Mucosa of gallbladder (tissue), 1 donor: Measurements from ENCODE around the gene GSTM1. TPM values are rescaled to one million over a fixed set of nuclear protein-coding genes. Genes with fewer than 3 reads are reported as not detected.

Experiments used
- DNase-seq: peaks from one replicate; pipeline ENCODE4 v3.0.0-alpha.2; 2020; ENCODE audit warnings: low spot score
- total RNA-seq: library from RNA; stranded (reverse); gene quantifications from one replicate; pipeline ENCODE4 v1.2.1, GENCODE V29; 2021
- donor health status: DM: no; HTN: no; CAD: no.

Gene GSTM1
- 0.40 TPM for total RNA-seq

DNA sequence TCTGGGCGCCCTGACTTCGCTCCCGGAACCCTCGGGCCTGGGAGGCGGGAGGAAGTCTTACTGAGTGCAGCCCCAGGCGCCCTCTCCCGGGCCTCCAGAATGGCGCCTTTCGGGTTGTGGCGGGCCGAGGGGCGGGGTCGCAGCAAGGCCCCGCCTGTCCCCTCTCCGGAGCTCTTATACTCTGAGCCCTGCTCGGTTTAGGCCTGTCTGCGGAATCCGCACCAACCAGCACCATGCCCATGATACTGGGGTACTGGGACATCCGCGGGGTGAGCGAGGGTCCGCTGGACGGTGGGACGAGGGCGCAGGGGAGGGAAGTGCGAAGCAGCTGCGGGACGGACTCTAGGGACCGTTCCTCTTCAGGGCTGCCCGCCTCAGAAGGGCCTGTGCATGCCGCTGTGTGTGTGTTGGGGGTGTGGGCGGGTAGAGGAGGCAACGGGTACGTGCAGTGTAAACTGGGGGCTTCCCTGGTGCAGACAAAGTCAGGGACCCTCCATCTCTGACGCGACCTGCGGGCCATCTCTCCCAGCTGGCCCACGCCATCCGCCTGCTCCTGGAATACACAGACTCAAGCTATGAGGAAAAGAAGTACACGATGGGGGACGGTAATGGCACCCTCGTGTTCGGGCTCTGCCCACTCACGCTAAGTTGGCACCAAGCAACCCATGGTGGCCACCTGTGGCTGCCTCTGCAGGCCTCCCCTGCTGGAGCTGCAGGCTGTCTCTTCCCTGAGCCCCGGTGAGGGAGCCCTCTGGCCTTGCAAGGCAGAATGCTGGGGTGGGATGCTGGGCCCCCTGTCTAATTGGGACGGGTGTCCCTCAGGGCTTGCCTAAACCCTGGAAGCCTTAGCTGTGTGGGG is at the start of gene GSTM1:
Gene GSTM1 (plus strand): TSS at position 177 of the 859 bp plus-strand sequence. CDS start 57 bp downstream, at position 234.
- DNase-seq = no peak

GRCh38 chr1:109639063-109639840 is 48.4 kb upstream of the GSTM1 start:
- DNase-seq = no peak

DNA sequence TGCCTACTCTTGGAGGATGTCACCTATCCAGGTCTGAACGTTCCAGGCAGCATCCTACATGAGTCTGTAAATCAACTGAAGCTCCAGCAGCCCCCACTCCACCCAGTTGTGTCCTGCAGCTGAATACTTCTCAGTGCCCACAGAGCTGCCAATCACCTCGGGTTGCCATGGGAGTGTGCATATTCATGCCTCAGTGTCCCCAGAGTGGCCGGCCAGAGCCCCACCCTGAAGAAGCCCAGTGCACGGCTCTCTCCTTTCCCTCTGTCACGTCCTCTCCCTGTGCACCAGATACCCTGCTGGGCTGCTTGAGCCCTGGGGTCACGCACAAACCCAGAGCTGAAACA is 47.8 kb upstream of the GSTM1 start:
- no peak for DNase-seq

- peak; percentile 90 for DNase-seq
Observed at GRCh38 chr1:109640285-109640865, 47.2 kb upstream of the GSTM1 start.

- DNase-seq = no peak
Observed at GRCh38 chr1:109641078-109641740, 46.4 kb upstream of the GSTM1 start.

GRCh38 chr1:109641861-109642260 is 45.8 kb upstream of the GSTM1 start:
- DNase-seq = no peak

DNA sequence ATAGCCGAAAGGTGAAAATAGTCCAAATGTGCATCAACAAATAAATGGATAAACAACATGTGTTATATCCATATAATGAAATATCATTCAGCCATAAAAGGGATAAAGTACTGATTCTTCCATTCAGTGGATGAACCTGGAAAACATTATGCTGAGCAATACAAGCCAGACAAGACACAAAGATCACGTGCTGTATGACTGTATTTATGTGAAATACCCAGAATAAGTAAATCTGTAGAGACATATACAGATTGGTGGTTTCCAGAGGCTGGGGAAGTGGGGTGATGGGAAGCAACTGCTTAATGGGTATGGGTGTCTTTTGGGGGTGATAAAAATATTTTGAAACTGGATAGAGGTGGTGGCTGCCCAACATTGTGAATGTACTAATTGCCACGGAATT is 45.0 kb upstream of the GSTM1 start:
- no peak for DNase-seq

- DNase-seq = peak; percentile 82
Observed at GRCh38 chr1:109643385-109644230, 44.0 kb upstream of the GSTM1 start.

GRCh38 chr1:109644670-109645069 is 42.9 kb upstream of the GSTM1 start:
- DNase-seq = no peak

- DNase-seq = no peak
Observed at GRCh38 chr1:109649491-109649914, 38.1 kb upstream of the GSTM1 start.

DNA sequence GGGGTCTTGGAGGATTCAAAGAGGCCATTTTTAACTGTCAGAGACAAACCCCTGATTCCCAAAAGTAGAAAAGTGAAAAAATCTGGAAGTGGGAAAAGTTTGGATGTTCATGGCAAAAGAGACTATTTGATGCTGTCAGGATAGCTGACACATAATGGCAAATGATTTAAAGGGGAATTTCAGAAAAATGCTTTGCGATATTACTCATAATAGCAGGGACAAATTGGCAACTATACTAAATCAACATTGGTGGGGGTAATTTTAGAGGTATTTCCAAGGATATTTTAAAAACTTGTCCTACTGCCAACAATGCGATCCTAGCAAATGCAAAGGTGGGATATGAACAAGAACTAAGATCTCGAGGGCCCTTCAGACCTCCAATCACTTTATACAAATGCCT is 37.0 kb upstream of the GSTM1 start:
- no peak for DNase-seq

- DNase-seq = no peak
Observed at GRCh38 chr1:109652402-109652801, 35.2 kb upstream of the GSTM1 start.

GRCh38 chr1:109653306-109653705 is 34.3 kb upstream of the GSTM1 start:
- DNase-seq = no peak

DNA sequence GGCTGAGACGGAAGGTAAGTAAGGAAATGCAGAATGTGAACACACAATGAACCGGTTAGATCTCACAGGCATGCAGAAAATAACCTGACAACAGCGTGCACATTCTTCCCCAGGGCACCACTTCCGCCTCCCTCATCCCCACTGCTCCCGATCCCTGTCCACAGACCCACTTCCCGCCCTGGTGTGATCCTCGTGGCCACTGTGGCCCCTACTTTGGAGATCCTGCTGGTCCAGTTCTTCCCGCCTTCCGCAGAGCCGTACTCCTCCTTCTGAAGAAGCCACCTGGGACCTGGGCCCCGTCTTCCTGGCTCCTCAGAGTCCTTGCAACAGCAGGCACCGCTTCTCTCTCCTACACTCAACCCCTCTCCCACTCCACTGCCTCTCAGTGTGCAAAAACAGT is 33.1 kb upstream of the GSTM1 start:
- DNase-seq = no peak

DNA sequence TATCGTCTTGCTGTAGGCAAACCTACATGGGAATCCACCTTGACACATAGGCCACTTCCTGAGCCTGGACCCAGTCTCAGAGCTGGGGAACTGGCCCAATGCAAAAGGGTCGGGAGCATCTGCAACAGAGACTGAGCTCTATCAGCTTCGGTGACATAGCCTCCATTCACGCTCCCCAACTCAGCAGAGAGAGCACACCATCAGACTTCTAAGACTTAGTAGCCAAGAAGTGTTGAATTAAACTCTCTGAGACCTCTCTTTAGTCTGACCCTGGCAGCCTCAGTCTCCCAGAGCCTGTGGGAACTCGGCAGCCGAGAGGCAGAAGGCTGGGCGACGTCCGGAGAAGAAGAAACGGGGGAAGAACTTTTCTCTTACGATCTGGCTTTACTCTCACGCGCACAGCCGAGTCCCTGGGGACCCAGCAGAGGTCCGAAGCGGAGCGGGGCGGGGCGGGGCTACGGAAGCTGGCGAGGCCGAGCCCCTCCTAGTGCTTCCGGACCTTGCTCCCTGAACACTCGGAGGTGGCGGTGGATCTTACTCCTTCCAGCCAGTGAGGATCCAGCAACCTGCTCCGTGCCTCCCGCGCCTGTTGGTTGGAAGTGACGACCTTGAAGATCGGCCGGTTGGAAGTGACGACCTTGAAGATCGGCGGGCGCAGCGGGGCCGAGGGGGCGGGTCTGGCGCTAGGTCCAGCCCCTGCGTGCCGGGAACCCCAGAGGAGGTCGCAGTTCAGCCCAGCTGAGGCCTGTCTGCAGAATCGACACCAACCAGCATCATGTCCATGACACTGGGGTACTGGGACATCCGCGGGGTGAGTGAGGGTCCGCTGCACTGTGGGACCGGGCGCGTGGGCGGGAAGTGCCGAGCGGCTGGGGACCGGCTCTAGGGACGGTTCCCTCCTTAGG is 31.8 kb upstream of the GSTM1 start, which contains the start of gene GSTM4:
Gene GSTM4 (plus strand): TSS at position 485 of the 905 bp plus-strand sequence. CDS start 291 bp downstream, at position 776.
- DNase-seq = peak; percentile 87

- no peak for DNase-seq
Observed at GRCh38 chr1:109657395-109657794, 30.2 kb upstream of the GSTM1 start.

DNA sequence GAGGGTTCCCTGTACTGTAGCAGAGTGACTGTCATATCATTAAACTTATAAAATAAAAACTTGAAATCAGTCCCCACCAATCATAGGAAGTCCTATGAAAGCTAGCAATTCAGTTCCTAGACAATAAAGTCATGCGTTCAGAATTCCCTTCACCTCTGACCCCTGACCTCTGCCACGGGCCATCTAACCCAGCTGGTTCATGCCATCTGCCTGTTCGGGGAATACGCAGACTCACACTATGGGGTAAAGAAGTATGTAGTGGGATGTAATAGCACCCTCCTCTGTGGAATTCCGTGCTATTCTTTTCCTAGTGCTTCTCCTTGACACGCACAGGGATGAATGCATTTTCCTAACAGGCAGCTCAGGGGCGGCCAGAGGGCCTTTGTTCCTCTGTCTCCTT is 29.6 kb upstream of the GSTM1 start:
- DNase-seq = no peak

DNA sequence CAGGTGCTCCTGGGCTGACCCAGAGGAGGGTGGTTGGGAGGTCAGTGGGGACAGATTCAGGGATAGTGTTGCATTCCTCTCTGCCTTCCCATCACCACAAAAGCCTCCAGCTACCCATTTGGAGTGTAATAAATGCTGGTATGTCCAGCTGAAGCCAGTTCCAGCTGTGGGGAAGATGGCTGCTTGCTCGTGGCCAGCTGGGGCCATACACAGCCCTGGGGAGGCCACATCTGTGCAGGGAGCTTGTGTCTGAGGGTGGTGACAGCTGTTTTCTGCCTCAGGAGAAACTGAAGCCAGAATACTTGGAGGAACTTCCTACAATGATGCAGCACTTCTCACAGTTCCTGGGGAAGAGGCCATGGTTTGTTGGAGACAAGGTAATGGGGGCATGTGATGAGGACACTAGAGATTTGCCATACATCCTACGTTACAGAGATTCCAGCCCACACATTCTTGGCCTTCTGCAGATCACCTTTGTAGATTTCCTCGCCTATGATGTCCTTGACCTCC is 29.0 kb upstream of the GSTM1 start:
- no peak for DNase-seq

- no peak for DNase-seq
Observed at GRCh38 chr1:109659145-109659544, 28.5 kb upstream of the GSTM1 start.
